ENCODE results near the gene SLC34A1.
"Not testable (repeated sequence)": the region's sequence is repeated elsewhere in the genome, so short reads cannot be mapped to it uniquely, and the experiment has no call there.

SLC34A1 gene

DNA sequence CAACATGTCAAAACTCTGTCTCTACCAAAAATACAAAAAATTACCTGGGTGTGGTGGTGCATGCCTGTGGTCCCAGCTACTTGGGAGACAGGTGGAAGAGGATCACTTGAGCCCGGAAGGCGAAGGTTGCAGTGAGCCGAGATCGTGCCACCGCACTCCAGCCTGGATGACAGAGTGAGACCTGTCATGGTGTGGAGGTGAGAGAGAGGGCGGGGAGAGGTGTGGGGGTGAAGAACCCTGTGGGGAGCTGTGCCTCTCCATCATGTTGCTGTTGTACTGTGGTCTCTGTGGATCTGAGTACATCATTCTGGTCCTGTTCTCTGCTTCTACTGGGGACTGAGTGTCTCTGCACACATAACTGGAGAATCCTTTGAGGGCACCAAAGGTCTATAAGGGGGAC is 11.3 kb upstream of the SLC34A1 start:
- TF ChIP-seq, protein P1, sequence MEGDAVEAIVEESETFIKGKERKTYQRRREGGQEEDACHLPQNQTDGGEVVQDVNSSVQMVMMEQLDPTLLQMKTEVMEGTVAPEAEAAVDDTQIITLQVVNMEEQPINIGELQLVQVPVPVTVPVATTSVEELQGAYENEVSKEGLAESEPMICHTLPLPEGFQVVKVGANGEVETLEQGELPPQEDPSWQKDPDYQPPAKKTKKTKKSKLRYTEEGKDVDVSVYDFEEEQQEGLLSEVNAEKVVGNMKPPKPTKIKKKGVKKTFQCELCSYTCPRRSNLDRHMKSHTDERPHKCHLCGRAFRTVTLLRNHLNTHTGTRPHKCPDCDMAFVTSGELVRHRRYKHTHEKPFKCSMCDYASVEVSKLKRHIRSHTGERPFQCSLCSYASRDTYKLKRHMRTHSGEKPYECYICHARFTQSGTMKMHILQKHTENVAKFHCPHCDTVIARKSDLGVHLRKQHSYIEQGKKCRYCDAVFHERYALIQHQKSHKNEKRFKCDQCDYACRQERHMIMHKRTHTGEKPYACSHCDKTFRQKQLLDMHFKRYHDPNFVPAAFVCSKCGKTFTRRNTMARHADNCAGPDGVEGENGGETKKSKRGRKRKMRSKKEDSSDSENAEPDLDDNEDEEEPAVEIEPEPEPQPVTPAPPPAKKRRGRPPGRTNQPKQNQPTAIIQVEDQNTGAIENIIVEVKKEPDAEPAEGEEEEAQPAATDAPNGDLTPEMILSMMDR (IDR thresholded peaks at IDR 0.05; ENCODE audit: insufficient read depth, low read length, missing control alignments): no peak
- H3K4me3 ChIP-seq (ENCODE audit: low read depth, low read length): no peak overlapping the region
- CTCF ChIA-PET: interaction anchor here (1.0 to 35.1 kb wide), 4 partner anchors 23 to 259 kb away, joined by 3 to 853 read pairs (median 24); partner anchors contain the start of genes F12, PFN3 and SLC34A1
- DNase-seq (ENCODE audit: low read depth, low spot score): no peak
- POLR2A ChIA-PET: no interaction called here

- no peak for DNase-seq (ENCODE audit: low read depth, low spot score)
- POLR2A ChIA-PET: no interaction called here
- no peak overlapping the region for H3K4me3 ChIP-seq (ENCODE audit: low read depth, low read length)
- TF ChIP-seq, protein P1 (IDR thresholded peaks at IDR 0.05; ENCODE audit: insufficient read depth, low read length, missing control alignments): no peak
- CTCF ChIA-PET: interaction anchor here (0.6 to 35.1 kb wide), 4 partner anchors 7 to 80 kb away, joined by 3 to 853 read pairs (median 19); partner anchors contain the start of genes F12, PFN3 and SLC34A1
These were observed 10.4 kb upstream of the SLC34A1 start for GRCh38 chr5:177373806-177374205.

DNA sequence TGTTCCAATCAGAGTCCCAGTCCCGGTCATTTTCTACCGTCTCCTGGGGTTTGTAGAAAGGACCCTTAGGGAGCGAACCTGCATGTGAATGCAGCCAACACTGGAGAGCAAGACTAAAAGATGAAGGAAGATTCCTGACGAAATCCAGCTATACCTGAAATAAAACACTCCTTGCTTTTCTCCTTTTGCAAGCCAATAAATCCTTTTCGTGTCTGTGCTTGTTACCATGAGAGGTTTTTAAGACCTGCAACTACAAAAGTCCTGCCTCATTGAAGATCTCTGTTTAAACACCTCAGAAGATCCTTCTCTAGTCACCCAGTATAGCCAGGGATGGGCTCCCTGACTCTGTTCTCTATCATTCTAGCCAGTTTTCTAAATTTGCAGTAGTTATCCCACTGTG is 10.0 kb upstream of the SLC34A1 start:
- no peak overlapping the region for H3K4me3 ChIP-seq (ENCODE audit: low read depth, low read length)
- ChIA-PET POLR2A (no interaction called here), CTCF (interaction anchor here (0.6 to 35.1 kb wide), 4 partner anchors 8 to 80 kb away, joined by 3 to 853 read pairs (median 19); partner anchors contain the start of genes F12, PFN3 and SLC34A1)
- DNase-seq (ENCODE audit: low read depth, low spot score): no peak
- TF ChIP-seq, protein P1 (IDR thresholded peaks at IDR 0.05; ENCODE audit: insufficient read depth, low read length, missing control alignments): no peak

- CTCF ChIA-PET: interaction anchor here (1.1 to 35.1 kb wide), 5 partner anchors 9 to 125 kb away, joined by 3 to 853 read pairs (median 7); partner anchors contain the start of genes F12, PFN3 and SLC34A1
- DNase-seq (ENCODE audit: low read depth, low spot score); H3K4me3 ChIP-seq (ENCODE audit: low read depth, low read length); POLR2A ChIA-PET: not testable (repeated sequence)
These were observed 8.7 kb upstream of the SLC34A1 start for GRCh38 chr5:177375516-177375915.

GRCh38 chr5:177376107-177376506 is 8.1 kb upstream of the SLC34A1 start:
- H3K4me3 ChIP-seq (ENCODE audit: low read depth, low read length): no peak overlapping the region
- TF ChIP-seq, protein P1 (IDR thresholded peaks at IDR 0.05; ENCODE audit: insufficient read depth, low read length, missing control alignments): no peak
- DNase-seq (ENCODE audit: low read depth, low spot score): no peak
- ChIA-PET POLR2A (no interaction called here), CTCF (interaction anchor here (0.9 to 35.1 kb wide), 3 partner anchors 9 to 78 kb away, joined by 3 to 853 read pairs (median 7); partner anchors contain the start of genes F12, PFN3 and SLC34A1)

DNA sequence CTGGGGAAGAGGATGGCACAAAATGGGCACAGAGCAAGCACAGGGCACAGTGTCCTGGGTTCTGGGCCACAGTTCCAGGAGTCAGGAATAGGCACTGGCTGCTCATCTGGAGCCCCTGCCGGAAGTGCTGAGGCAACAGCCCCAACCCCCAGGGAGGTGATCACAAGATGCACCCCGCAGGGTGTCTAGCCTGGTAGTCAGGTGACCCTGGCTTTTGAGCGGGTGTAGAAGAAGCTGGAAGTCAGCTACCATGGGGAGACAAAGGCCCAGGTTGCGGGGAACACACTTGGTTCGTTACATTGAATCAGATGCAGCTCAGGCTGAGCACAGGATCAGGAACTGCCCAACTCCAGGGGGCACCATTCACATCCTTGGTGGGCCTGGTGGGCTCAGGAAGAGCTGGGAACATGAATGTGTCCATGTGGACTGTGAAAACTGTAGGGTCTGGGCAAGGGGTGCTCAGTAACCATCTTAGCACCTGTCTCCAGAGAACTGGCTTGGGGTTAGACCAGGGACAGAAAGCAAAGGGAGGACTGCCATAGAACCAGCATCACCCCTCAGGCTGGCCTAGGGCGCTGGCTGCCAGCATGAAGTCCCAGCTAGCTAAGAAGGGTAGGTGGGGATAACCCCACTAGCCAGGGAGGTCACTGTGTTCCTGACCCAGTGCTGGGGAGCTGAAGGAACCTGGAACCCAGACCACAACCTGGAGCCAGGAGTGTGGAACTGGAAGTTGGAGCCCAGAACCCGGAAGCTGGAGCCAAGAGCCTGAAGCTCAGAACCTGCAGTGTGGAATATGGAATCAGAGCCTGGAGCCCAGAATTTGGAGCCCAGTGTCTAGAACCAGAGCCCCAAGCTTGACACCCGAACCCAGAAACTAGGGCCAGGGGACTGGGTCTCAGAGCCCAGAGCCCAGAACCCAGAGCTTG is 6.1 kb upstream of the SLC34A1 start:
- no peak for DNase-seq (ENCODE audit: low read depth, low spot score)
- H3K4me3 ChIP-seq (ENCODE audit: low read depth, low read length): no peak overlapping the region
- ChIA-PET POLR2A (interaction anchor here (1.0 to 1.2 kb wide), 2 partner anchors 11 to 26 kb away, joined by 3 to 6 read pairs; partner anchors contain the start of gene LMAN2), CTCF (interaction anchor here (0.5 to 35.1 kb wide), 10 partner anchors 9 to 264 kb away, joined by 3 to 853 read pairs (median 4); partner anchors contain the start of genes F12, PFN3 and SLC34A1)
- TF ChIP-seq, protein P1 (IDR thresholded peaks at IDR 0.05; ENCODE audit: insufficient read depth, low read length, missing control alignments): no peak
